Measurements from ENCODE around the gene RPL32.

- no peak for TF ChIP-seq RBFOX2 (IDR thresholded peaks at IDR 0.05; ENCODE audit: low read depth, low read length)
- no peak for TF ChIP-seq HIVEP1 (CRISPR knock-in tag; IDR thresholded peaks at IDR 0.05)
Measured at GRCh38 chr3:12815719-12816118, 25.6 kb downstream of the RPL32 start.
